Effector CD8-positive, alpha-beta T cell (primary cell): ENCODE measurements around the gene AP2A2.

Experiments
- DNase-seq: peaks from one replicate; lab custom pipeline; 2025; lab: John Stamatoyannopoulos, UW

AP2A2 gene

GRCh38 chr11:996681-997080 is 71.0 kb downstream of the AP2A2 start:
- DNase-seq: no peak

GRCh38 chr11:997907-998306 is 72.2 kb downstream of the AP2A2 start:
- no peak for DNase-seq

GRCh38 chr11:999009-999408 is 73.3 kb downstream of the AP2A2 start:
- DNase-seq: no peak

- no peak for DNase-seq
Measured at GRCh38 chr11:1000357-1001278, 74.9 kb downstream of the AP2A2 start.

GRCh38 chr11:1001617-1002405 is 76.1 kb downstream of the AP2A2 start:
- no peak for DNase-seq

GRCh38 chr11:1002406-1002984 is 76.8 kb downstream of the AP2A2 start:
- no peak for DNase-seq

GRCh38 chr11:1003159-1003558 is 77.5 kb downstream of the AP2A2 start:
- DNase-seq: no peak

- DNase-seq: no peak
Measured at GRCh38 chr11:1005928-1006327, 80.3 kb downstream of the AP2A2 start.

GRCh38 chr11:1006762-1007161 is 81.1 kb downstream of the AP2A2 start:
- DNase-seq: no peak

- DNase-seq: no peak
Measured at GRCh38 chr11:1007279-1007678, 81.6 kb downstream of the AP2A2 start.

GRCh38 chr11:1008001-1008802 is 82.5 kb downstream of the AP2A2 start:
- no peak for DNase-seq

GRCh38 chr11:1008803-1009145 is 83.1 kb downstream of the AP2A2 start:
- no peak for DNase-seq

GRCh38 chr11:1009371-1009770 is 83.7 kb downstream of the AP2A2 start:
- no peak for DNase-seq

GRCh38 chr11:1009991-1010390 is 84.3 kb downstream of the AP2A2 start:
- no peak for DNase-seq

- DNase-seq: no peak
Measured at GRCh38 chr11:1010551-1011319, 85.1 kb downstream of the AP2A2 start.

- DNase-seq: no peak
Measured at GRCh38 chr11:1011320-1011698, 85.6 kb downstream of the AP2A2 start.

GRCh38 chr11:1012291-1012690 is 86.6 kb downstream of the AP2A2 start:
- no peak for DNase-seq

- no peak for DNase-seq
Measured at GRCh38 chr11:1012740-1013630, 87.3 kb downstream of the AP2A2 start.

- no peak for DNase-seq
Measured at GRCh38 chr11:1013631-1013935, 87.9 kb downstream of the AP2A2 start.

- DNase-seq: no peak
Measured at GRCh38 chr11:1014276-1014675, 88.6 kb downstream of the AP2A2 start.
